Erythroblast (primary cell): ENCODE results near the gene KCNIP4.

ENCODE experiments used
- GATA1 ChIP-seq: IDR thresholded peaks from 2 replicates; pipeline ENCODE4 v1.6.1; 2011; ENCODE audit warnings: low read depth, mild to moderate bottlenecking, control low read depth, low read length, moderate library complexity
- POLR2A ChIP-seq: IDR thresholded peaks from 2 replicates; pipeline ENCODE4 v1.6.1; 2011; ENCODE audit warnings: mild to moderate bottlenecking, low read length

DNA sequence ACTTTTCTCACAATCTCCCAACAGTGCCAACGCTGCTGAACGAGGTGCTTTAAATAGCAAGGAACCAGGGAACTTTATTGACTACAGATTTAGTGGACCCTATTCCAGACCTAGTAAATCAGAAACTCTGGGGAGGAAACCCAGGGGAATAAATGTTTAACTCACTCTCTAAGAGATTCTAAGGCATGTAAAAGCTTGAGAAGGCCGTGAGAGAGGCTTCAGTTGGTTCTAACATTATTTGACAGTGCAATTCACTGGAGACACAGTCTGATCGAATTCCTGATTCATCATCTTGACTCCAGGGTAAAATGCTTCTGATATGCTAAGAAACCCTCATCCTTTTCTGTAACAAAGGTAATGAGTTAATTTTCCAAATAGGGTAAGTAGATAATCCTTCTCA is 494.4 kb downstream of the KCNIP4 start:
- TF ChIP-seq POLR2A: no peak
- TF ChIP-seq GATA1: no peak
